Right lobe of liver (tissue), 6 donors: ENCODE results near the gene RHBDF1. TPM values are rescaled to one million over a fixed set of nuclear protein-coding genes. Genes with fewer than 3 reads are reported as not detected.

Experiments
- ATAC-seq, 4 donors: fragments of 200-7000 bp; cut with Tn5 transposase; one replicate each; pipeline ENCODE4 v1.9.1; 2020; ENCODE audit warnings: mild to moderate bottlenecking in 4 of 4, moderate library complexity in 4 of 4
- DNase-seq, 3 donors: peaks; one replicate each; pipeline ENCODE4 v3.0.0-alpha.2; 2020
- H3K27ac ChIP-seq, 3 donors: fragments of 200-600 bp; one replicate each; pipeline ENCODE4 v1.8.0; 2022
- H3K27me3 ChIP-seq, 2 donors: fragments of 200-600 bp; one replicate each; pipeline ENCODE4 v1.8.0; 2022
- H3K36me3 ChIP-seq, 4 donors: fragments of 200-600 bp; sonication (generic) in 1 of 4; one replicate each; pipeline versions ENCODE4 v1.5.1 to v1.8.0; 2017 to 2022; ENCODE audit warnings: control low read depth in 1 of 4
- H3K4me1 ChIP-seq, 4 donors: fragments of 200-600 bp; sonication (generic) in 1 of 4; one replicate each; pipeline versions ENCODE4 v1.5.1 to v1.8.0; 2017 to 2022; ENCODE audit warnings: control low read depth in 1 of 4
- H3K4me3 ChIP-seq, 3 donors: fragments of 200-600 bp; one replicate each; pipeline ENCODE4 v1.8.0; 2022
- H3K9me3 ChIP-seq, 4 donors: fragments of 200-600 bp; sonication (generic) in 1 of 4; one replicate each; pipeline versions ENCODE4 v1.5.1 to v1.8.0; 2017 to 2022; ENCODE audit warnings: control low read depth in 1 of 4
- POLR2A ChIP-seq: fragments of 450-650 bp; IDR thresholded peaks from one replicate; pipeline ENCODE4 v1.6.1; 2017; ENCODE audit warnings: antibody characterized with exemption, mild to moderate bottlenecking
- WGBS: methylation state at CpG from one replicate; pipeline ENCODE4 v1.1.6; 2018; ENCODE audit warnings: low coverage, low lambda C conversion rate; ENCODE audit not compliant: insufficient coverage; ENCODE audit errors: missing lambda C conversion rate; 5-methylcytosine and 5-hydroxymethylcytosine counted together
- intact Hi-C, 2 donors: fragments of 100-400 bp; cut with DNase I; formaldehyde crosslinking; loops; one replicate each; pipeline versions ENCODE4 v1.11.2 to v1.14.1; 2022
- total RNA-seq, 6 experiments: library from RNA; depleted of rRNA in 2 of 6; stranded (reverse); fragments of >200 nt in 2 of 6; fragmentation: NEBNext Ultra II Directional in 3 of 6; extraction: Animal tissue kit (Norgen Biotek cat#: 25700) in 3 of 6; gene quantifications; one replicate each; pipeline versions ENCODE4 v1.1.0 to v1.2.4, GENCODE V29; 2016 to 2023
- TF ChIP-seq, protein P1 (sequence below), 4 donors: fragments of 200-600 bp in 3 of 4; fragments of 450-650 bp in 1 of 4; IDR thresholded peaks; one replicate each; pipeline versions ENCODE4 v1.5.1 to v1.8.0; 2016 to 2022; ENCODE audit warnings: antibody characterized with exemption in 4 of 4, mild to moderate bottlenecking in 2 of 4
- donor health status: DM: no; HTN: yes; CAD: no.
- donor health status: DM: no; HTN: no; CAD: no.
- donor health status: DM: no; HTN: no; CAD: no.
- donor health status: DM: no; HTN: yes; CAD: no.
- donor health status: DM: no; HTN: yes; CAD: no.

The RHBDF1 gene
- total RNA-seq, 6 experiments from 2014 or later = 5.0 to 14.3 (median 7.1) TPM

DNA sequence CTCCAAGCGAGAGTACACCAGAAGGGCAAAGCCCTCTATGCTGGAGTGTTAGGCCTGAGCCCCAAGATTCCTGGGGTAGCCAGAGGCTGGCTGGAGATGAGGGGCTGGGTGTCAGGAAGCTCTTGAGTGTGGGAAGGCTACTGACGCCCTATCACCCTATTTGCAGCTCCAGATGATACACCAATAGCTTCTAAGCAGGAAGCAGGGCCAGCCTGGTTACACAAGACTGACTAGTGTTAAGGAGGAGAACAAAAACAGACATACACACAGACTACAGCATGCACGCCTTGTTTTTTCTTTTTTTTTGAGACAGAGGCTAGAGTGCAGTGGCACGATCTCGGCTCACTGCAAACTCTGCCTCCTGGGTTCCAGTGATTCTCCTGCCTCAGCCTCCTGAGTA lies 34.9 kb downstream of the RHBDF1 start:
- intact Hi-C loops = no loop called here
- WGBS = 88% methylated on average over 3 of the region's 5 CpGs
- H3K4me3 ChIP-seq = no peak overlapping the region
- H3K27ac ChIP-seq = no peak overlapping the region
- TF ChIP-seq POLR2A = no peak
- TF ChIP-seq, protein P1, sequence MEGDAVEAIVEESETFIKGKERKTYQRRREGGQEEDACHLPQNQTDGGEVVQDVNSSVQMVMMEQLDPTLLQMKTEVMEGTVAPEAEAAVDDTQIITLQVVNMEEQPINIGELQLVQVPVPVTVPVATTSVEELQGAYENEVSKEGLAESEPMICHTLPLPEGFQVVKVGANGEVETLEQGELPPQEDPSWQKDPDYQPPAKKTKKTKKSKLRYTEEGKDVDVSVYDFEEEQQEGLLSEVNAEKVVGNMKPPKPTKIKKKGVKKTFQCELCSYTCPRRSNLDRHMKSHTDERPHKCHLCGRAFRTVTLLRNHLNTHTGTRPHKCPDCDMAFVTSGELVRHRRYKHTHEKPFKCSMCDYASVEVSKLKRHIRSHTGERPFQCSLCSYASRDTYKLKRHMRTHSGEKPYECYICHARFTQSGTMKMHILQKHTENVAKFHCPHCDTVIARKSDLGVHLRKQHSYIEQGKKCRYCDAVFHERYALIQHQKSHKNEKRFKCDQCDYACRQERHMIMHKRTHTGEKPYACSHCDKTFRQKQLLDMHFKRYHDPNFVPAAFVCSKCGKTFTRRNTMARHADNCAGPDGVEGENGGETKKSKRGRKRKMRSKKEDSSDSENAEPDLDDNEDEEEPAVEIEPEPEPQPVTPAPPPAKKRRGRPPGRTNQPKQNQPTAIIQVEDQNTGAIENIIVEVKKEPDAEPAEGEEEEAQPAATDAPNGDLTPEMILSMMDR (IDR thresholded peaks at IDR 0.05) = no peak
- H3K9me3 ChIP-seq = no peaks in the 10 kb centered on the region
- no peak for ATAC-seq
- no peaks in the 10 kb centered on the region for H3K36me3 ChIP-seq
- no peak for DNase-seq
- no peaks in the 10 kb centered on the region for H3K27me3 ChIP-seq
- no peaks in the 10 kb centered on the region for H3K4me1 ChIP-seq

DNA sequence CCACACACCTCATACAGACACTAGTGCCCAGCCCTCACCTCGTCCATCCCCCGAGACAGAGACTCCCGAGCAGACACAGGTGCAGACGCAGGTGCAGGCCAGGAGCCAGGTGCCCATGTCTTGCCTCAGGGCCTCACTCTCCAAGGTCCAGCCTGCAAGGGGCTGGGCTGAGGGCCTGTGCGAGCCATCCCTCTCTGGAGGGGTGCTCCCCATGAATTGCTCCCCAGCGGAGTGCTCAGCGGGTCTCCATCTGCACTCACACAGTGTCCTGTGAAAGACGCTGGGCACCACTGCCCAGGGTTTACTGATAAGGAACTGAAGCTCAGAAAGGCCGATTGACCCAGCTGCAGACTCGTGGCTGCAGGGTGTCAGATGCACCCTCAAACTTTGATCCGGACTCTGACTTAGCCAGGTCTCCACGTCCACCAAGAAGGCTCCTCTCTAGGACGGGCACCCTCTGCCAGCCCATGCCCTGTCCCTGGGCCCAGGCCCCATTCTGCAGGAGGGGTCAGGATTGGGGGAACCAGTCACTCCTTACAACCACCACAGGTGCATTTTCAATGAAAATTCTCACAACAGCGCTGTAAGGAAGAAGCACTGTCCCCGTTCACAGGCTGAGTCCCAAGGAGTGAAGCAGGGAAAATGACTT lies 36.0 kb downstream of the RHBDF1 start:
- H3K27me3 ChIP-seq = no peaks in the 10 kb centered on the region
- intact Hi-C loops = no loop called here
- H3K27ac ChIP-seq = no peak overlapping the region
- WGBS = 89% methylated on average over 6 of the region's 15 CpGs
- no peaks in the 10 kb centered on the region for H3K4me1 ChIP-seq
- TF ChIP-seq POLR2A = no peak
- TF ChIP-seq, protein P1 (IDR thresholded peaks at IDR 0.05) = no peak
- H3K4me3 ChIP-seq = no peak overlapping the region
- no peak for DNase-seq
- no peaks in the 10 kb centered on the region for H3K9me3 ChIP-seq
- no peak for ATAC-seq
- no peaks in the 10 kb centered on the region for H3K36me3 ChIP-seq

DNA sequence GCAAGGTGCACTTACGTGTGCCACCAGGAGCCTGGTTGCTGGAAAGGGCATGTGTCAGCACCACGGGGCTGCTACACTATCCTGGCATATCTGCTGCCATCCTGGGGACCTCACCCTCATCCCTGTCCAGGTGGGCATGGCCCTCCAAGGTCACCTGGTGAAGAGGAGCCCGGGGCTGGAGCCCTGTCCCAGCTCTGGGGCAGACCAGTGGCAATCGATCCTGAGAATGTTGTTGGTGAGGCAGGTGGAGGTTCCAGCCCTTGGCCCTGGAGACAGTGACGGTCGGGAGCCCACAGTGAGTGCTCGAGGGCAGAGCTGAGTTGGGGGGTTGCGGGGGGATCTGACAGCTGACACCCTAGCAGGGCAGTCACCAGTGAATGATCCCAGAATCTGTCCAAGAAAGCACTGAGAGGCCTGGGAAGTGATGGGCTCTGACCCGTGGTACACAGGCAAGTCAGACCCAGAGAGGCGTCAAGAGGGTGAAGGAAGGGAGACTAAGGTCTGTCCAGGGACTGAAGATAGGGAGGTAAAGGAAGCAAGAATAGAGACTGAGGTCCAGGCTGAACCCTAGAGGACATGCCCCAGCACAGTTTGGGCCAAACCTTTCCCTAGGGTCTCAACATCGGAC lies 36.6 kb downstream of the RHBDF1 start:
- H3K4me1 ChIP-seq = no peaks in the 10 kb centered on the region
- TF ChIP-seq, protein P1 (IDR thresholded peaks at IDR 0.05) = no peak
- TF ChIP-seq POLR2A = no peak
- DNase-seq (no peak), ATAC-seq (no peak)
- WGBS = 80% methylated on average over 7 of the region's 11 CpGs
- H3K4me3 ChIP-seq = no peak overlapping the region
- no peaks in the 10 kb centered on the region for H3K36me3 ChIP-seq
- no peak overlapping the region for H3K27ac ChIP-seq
- no peaks in the 10 kb centered on the region for H3K9me3 ChIP-seq
- intact Hi-C loops = no loop called here
- H3K27me3 ChIP-seq = no peaks in the 10 kb centered on the region

DNA sequence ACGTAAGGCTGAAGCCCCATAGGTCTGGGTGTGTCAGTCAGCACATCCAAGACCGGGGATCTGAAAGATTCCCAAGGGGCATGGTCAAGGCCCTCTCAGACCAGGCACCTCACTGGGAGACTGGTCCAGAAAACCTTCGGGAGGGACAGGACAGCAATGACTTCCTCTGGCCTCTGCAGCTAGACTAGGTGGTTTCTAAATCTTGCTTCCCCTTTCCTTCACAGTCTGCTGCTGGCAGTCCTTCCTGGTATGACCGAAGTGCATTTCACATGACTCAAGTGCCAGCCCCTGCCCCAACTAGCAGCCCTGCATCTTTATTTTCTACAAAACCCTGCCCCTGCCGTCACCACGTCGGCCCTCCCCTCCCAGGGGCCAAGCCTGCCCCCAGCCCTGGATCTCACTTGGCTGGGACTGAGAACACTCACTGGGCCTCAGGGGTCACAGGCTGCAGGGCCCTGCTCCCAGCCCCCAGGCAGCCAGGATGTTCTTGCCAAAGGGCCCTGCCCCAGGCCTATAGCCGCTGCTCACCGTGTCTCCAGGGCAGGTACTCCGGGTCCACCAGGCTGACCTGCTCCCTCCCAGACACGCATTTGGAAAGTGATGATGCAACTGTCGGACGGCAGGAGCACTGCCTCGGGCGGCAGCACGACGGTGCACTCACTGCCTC lies 37.3 kb downstream of the RHBDF1 start:
- no peak for DNase-seq
- H3K4me3 ChIP-seq = no peak overlapping the region

More for the DNA sequence above, 37.3 kb downstream of the RHBDF1 start:
- Histone ChIP-seq H3K4me1 (no peaks in the 10 kb centered on the region), H3K27ac (no peak overlapping the region), H3K36me3 (no peaks in the 10 kb centered on the region), H3K9me3 (no peaks in the 10 kb centered on the region), H3K27me3 (no peaks in the 10 kb centered on the region)
- TF ChIP-seq, protein P1 (IDR thresholded peaks at IDR 0.05) = no peak
- TF ChIP-seq POLR2A = no peak
- 63% methylated on average over 9 of the region's 17 CpGs for WGBS
- ATAC-seq = peak; percentile 33 to 63 (median 45)
- intact Hi-C loops = no loop called here
